Prostate gland (tissue), 2 donors: ENCODE data around the gene DHX36.

Experiments used
- POLR2AphosphoS5 ChIP-seq: sonication (generic); formaldehyde crosslinking; IDR thresholded peaks from one replicate; pipeline ENCODE4 v1.6.1; 2017; ENCODE audit warnings: antibody characterized with exemption
- TF ChIP-seq, protein P1 (sequence below), 4 experiments: fragments of 200-600 bp in 2 of 4; fragments of 450-650 bp in 2 of 4; sonication (generic) in 2 of 4; IDR thresholded peaks; 1 replicate in 3 of 4; 2 replicates in 1 of 4; pipeline ENCODE4 v1.5.1; 2016 to 2019; ENCODE audit warnings: antibody characterized with exemption in 4 of 4, mild to moderate bottlenecking in 2 of 4, moderate library complexity in 2 of 4

DNA sequence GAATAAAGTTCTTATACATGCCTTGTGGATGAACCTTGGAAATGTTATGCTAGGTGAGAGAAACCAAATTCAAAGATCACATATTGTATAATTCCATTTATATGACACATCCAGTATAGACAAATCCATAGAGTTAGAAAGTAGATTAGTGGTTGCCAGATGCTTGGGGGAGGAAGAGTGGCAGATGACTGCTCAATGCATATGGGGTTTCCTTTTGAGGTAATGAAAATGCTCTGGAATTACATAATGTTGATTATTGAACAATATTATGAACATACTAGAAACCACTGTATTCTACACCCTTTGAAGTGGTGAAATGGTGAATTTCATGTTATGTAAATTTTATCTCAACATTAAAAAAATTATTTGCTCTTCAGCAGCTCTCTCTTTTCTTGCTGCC is 100.8 kb downstream of the DHX36 start:
- TF ChIP-seq, protein P1, sequence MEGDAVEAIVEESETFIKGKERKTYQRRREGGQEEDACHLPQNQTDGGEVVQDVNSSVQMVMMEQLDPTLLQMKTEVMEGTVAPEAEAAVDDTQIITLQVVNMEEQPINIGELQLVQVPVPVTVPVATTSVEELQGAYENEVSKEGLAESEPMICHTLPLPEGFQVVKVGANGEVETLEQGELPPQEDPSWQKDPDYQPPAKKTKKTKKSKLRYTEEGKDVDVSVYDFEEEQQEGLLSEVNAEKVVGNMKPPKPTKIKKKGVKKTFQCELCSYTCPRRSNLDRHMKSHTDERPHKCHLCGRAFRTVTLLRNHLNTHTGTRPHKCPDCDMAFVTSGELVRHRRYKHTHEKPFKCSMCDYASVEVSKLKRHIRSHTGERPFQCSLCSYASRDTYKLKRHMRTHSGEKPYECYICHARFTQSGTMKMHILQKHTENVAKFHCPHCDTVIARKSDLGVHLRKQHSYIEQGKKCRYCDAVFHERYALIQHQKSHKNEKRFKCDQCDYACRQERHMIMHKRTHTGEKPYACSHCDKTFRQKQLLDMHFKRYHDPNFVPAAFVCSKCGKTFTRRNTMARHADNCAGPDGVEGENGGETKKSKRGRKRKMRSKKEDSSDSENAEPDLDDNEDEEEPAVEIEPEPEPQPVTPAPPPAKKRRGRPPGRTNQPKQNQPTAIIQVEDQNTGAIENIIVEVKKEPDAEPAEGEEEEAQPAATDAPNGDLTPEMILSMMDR (IDR thresholded peaks at IDR 0.05), result no peak
- TF ChIP-seq POLR2AphosphoS5, result no peak
